ENCODE data around the gene DICER1.

The DICER1 gene

GRCh38 chr14:95164506-95164905 is 7.2 kb upstream of the DICER1 start:
- no peak for DNase-seq (ENCODE audit: low read depth, low spot score)
- H3K4me3 ChIP-seq (ENCODE audit: low read depth, low read length) = no peak overlapping the region
- no peak for TF ChIP-seq CTCF (IDR thresholded peaks at IDR 0.05; ENCODE audit: insufficient read depth, low read length, missing control alignments)
- CTCF ChIA-PET = no interaction called here
- POLR2A ChIA-PET = no interaction called here

GRCh38 chr14:95163666-95164065 is 6.3 kb upstream of the DICER1 start:
- TF ChIP-seq CTCF (IDR thresholded peaks at IDR 0.05; ENCODE audit: insufficient read depth, low read length, missing control alignments) = no peak
- ChIA-PET POLR2A (no interaction called here), CTCF (no interaction called here)
- no peak overlapping the region for H3K4me3 ChIP-seq (ENCODE audit: low read depth, low read length)
- DNase-seq (ENCODE audit: low read depth, low spot score) = no peak

GRCh38 chr14:95163132-95163531 is 5.8 kb upstream of the DICER1 start:
- ChIA-PET CTCF (no interaction called here), POLR2A (no interaction called here)
- TF ChIP-seq CTCF (IDR thresholded peaks at IDR 0.05; ENCODE audit: insufficient read depth, low read length, missing control alignments) = no peak
- no peak overlapping the region for H3K4me3 ChIP-seq (ENCODE audit: low read depth, low read length)
- DNase-seq (ENCODE audit: low read depth, low spot score) = no peak

- ChIA-PET CTCF (interaction anchor here (1.2 kb wide), 1 partner anchor 12 kb away, joined by 3 read pairs; no protein-coding TSS in a partner anchor), POLR2A (no interaction called here)
- TF ChIP-seq CTCF (IDR thresholded peaks at IDR 0.05; ENCODE audit: insufficient read depth, low read length, missing control alignments) = no peak
- no peak overlapping the region for H3K4me3 ChIP-seq (ENCODE audit: low read depth, low read length)
- no peak for DNase-seq (ENCODE audit: low read depth, low spot score)
Observed at GRCh38 chr14:95162641-95163040, 5.3 kb upstream of the DICER1 start.

GRCh38 chr14:95157048-95157326 is 342 bp downstream of the DICER1 start:
- peak overlapping the region; percentile 72 for H3K4me3 ChIP-seq (ENCODE audit: low read depth, low read length)
- CTCF ChIA-PET = interaction anchor here (1.1 kb wide), 1 partner anchor 23 kb away, joined by 3 read pairs; no protein-coding TSS in a partner anchor
- no peak for TF ChIP-seq CTCF (IDR thresholded peaks at IDR 0.05; ENCODE audit: insufficient read depth, low read length, missing control alignments)
- POLR2A ChIA-PET = no interaction called here
- no peak for DNase-seq (ENCODE audit: low read depth, low spot score)

GRCh38 chr14:95156161-95157047 is 925 bp downstream of the DICER1 start:
- CTCF ChIA-PET = interaction anchor here (1.1 kb wide), 1 partner anchor 24 kb away, joined by 3 read pairs; no protein-coding TSS in a partner anchor
- POLR2A ChIA-PET = no interaction called here
- TF ChIP-seq CTCF (IDR thresholded peaks at IDR 0.05; ENCODE audit: insufficient read depth, low read length, missing control alignments) = no peak
- H3K4me3 ChIP-seq (ENCODE audit: low read depth, low read length) = peak overlapping the region; percentile 72
- no peak for DNase-seq (ENCODE audit: low read depth, low spot score)
